Gastrocnemius medialis (tissue), 4 donors: ENCODE results near the gene PKIB. TPM values are rescaled to one million over a fixed set of nuclear protein-coding genes. Genes with fewer than 3 reads are reported as not detected.

Experiments used
- ATAC-seq, 2 donors: fragments of 150-250 bp; one replicate each; pipeline ENCODE4 v1.9.1; 2016
- DNase-seq, 2 donors: peaks; one replicate each; pipeline ENCODE4 v3.0.0-alpha.2; 2019
- H3K27ac ChIP-seq, 4 donors: fragments of 200-600 bp; sonication (generic); 1 replicate in 1 of 4; 2 replicates in 3 of 4; pipeline ENCODE4 v1.5.1; 2016 to 2018; ENCODE audit warnings: mild to moderate bottlenecking in 2 of 4, moderate library complexity in 1 of 4
- H3K27me3 ChIP-seq, 3 donors: fragments of 200-600 bp; sonication (generic) in 2 of 3; 1 replicate in 1 of 3; 2 replicates in 2 of 3; pipeline versions ENCODE4 v1.5.1 to v1.6.0; 2016 to 2019; ENCODE audit warnings: mild to moderate bottlenecking in 1 of 3, moderate library complexity in 1 of 3
- H3K36me3 ChIP-seq, 2 donors: fragments of 200-600 bp; sonication (generic) in 1 of 2; one replicate each; pipeline ENCODE4 v1.5.1; 2017 to 2018
- H3K4me1 ChIP-seq, 2 donors: fragments of 200-600 bp; sonication (generic) in 1 of 2; one replicate each; pipeline ENCODE4 v1.5.1; 2016 to 2017; ENCODE audit warnings: mild to moderate bottlenecking in 2 of 2
- H3K4me3 ChIP-seq, 4 donors: fragments of 200-600 bp; sonication (generic) in 3 of 4; 1 replicate in 1 of 4; 2 replicates in 3 of 4; pipeline ENCODE4 v1.5.1; 2016 to 2019; ENCODE audit warnings: mild to moderate bottlenecking in 2 of 4
- H3K9me3 ChIP-seq, 3 donors: fragments of 200-600 bp; sonication (generic) in 2 of 3; 1 replicate in 1 of 3; 2 replicates in 2 of 3; pipeline ENCODE4 v1.5.1; 2016 to 2019
- CTCF ChIP-seq, 5 experiments: fragments of 450-650 bp in 3 of 5; fragments of 200-600 bp in 2 of 5; sonication (generic) in 2 of 5; IDR thresholded peaks in 4 of 5; conservative IDR thresholded peaks in 1 of 5; 1 replicate in 4 of 5; 2 replicates in 1 of 5; pipeline ENCODE4 v1.5.1; 2016 to 2019; ENCODE audit warnings: antibody characterized with exemption in 5 of 5, mild to moderate bottlenecking in 3 of 5, moderate library complexity in 3 of 5
- POLR2A ChIP-seq, 2 donors: fragments of 450-650 bp; IDR thresholded peaks; one replicate each; pipeline ENCODE4 v1.6.1; 2017; ENCODE audit warnings: antibody characterized with exemption in 2 of 2, mild to moderate bottlenecking in 2 of 2, moderate library complexity in 2 of 2
- in situ Hi-C, 4 donors: fragments of 200-750 bp; cut with MboI; loops; one replicate each; pipeline versions ENCODE4 v1.15.0 to v1.8.0; 2017; ENCODE audit warnings: low sequenced_read_pairs in 4 of 4
- intact Hi-C: fragments of 100-400 bp; cut with DNase I; formaldehyde crosslinking; loops from one replicate; pipeline ENCODE4 v1.15.1; 2023; ENCODE audit warnings: low total_unique reads
- total RNA-seq, 4 donors: library from RNA; depleted of rRNA; stranded (reverse); fragments of >200 nt; gene quantifications; one replicate each; pipeline versions ENCODE4 v1.1.0 to v1.2.3, GENCODE V29; 2016

Gene PKIB
- total RNA-seq, 4 donors from 2014 or later, result 0.64 to 1.1 (median 0.97) TPM

GRCh38 chr6:122622479-122622878, 12.3 kb downstream of the PKIB start:
- Histone ChIP-seq H3K36me3 (no peaks in the 10 kb centered on the region), H3K9me3 (no peaks in the 10 kb centered on the region), H3K27me3 (no peaks in the 10 kb centered on the region), H3K4me3 (no peak overlapping the region), H3K4me1 (no peaks in the 10 kb centered on the region), H3K27ac (no peak overlapping the region)
- in situ Hi-C loops (no loop called here), intact Hi-C loops (no loop called here)
- DNase-seq, result no peak
- TF ChIP-seq CTCF (IDR thresholded peaks at IDR 0.05 in 4 of 5, conservative IDR thresholded peaks at IDR 0.05 in 1 of 5), result no peak
- TF ChIP-seq POLR2A (IDR thresholded peaks at IDR 0.05), result no peak
- ATAC-seq, result no peak

- no peak for ATAC-seq
- TF ChIP-seq CTCF (IDR thresholded peaks at IDR 0.05 in 4 of 5, conservative IDR thresholded peaks at IDR 0.05 in 1 of 5), result no peak
- TF ChIP-seq POLR2A (IDR thresholded peaks at IDR 0.05), result no peak
- Histone ChIP-seq H3K27ac (no peak overlapping the region), H3K36me3 (no peaks in the 10 kb centered on the region), H3K4me3 (no peak overlapping the region), H3K27me3 (no peaks in the 10 kb centered on the region), H3K9me3 (no peaks in the 10 kb centered on the region), H3K4me1 (no peaks in the 10 kb centered on the region)
- in situ Hi-C loops, result no loop called here
- intact Hi-C loops, result no loop called here
- DNase-seq, result no peak
These were observed 13.1 kb downstream of the PKIB start for GRCh38 chr6:122623279-122623678.

DNA sequence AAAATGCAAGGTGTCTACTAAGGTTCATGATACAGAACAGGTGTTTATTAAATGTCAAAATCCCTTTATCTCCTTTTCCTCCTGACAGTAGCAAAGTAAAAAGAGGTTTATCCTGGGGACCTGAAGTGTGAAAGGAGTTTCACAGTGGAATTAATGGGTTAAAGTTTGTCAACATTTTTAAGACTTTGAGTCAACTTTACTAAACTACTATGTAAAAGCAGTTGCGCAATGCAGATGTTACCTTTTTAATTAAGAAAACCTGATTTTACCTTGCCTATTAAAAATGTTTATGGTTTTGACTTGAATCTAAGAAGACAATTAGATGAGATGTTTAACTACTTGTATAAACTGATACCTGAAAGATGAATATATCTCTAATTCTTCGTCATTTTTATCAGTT, 14.6 kb downstream of the PKIB start:
- no peaks in the 10 kb centered on the region for H3K4me1 ChIP-seq
- TF ChIP-seq POLR2A (IDR thresholded peaks at IDR 0.05) (no peak), CTCF (IDR thresholded peaks at IDR 0.05 in 4 of 5, conservative IDR thresholded peaks at IDR 0.05 in 1 of 5) (no peak)
- H3K36me3 ChIP-seq, result no peaks in the 10 kb centered on the region
- no peaks in the 10 kb centered on the region for H3K9me3 ChIP-seq
- DNase-seq, result no peak
- in situ Hi-C loops (no loop called here), intact Hi-C loops (no loop called here)
- no peak overlapping the region for H3K27ac ChIP-seq
- no peak overlapping the region for H3K4me3 ChIP-seq
- no peaks in the 10 kb centered on the region for H3K27me3 ChIP-seq
- ATAC-seq, result no peak

- Histone ChIP-seq H3K27me3 (no peaks in the 10 kb centered on the region), H3K4me1 (no peaks in the 10 kb centered on the region), H3K4me3 (no peak overlapping the region), H3K9me3 (no peaks in the 10 kb centered on the region), H3K36me3 (no peaks in the 10 kb centered on the region), H3K27ac (no peak overlapping the region)
- ATAC-seq (no peak), DNase-seq (no peak)
- in situ Hi-C loops (no loop called here), intact Hi-C loops (no loop called here)
- no peak for TF ChIP-seq POLR2A (IDR thresholded peaks at IDR 0.05)
- TF ChIP-seq CTCF (IDR thresholded peaks at IDR 0.05 in 4 of 5, conservative IDR thresholded peaks at IDR 0.05 in 1 of 5), result no peak
These were observed 18.5 kb downstream of the PKIB start for GRCh38 chr6:122628714-122629113.

DNA sequence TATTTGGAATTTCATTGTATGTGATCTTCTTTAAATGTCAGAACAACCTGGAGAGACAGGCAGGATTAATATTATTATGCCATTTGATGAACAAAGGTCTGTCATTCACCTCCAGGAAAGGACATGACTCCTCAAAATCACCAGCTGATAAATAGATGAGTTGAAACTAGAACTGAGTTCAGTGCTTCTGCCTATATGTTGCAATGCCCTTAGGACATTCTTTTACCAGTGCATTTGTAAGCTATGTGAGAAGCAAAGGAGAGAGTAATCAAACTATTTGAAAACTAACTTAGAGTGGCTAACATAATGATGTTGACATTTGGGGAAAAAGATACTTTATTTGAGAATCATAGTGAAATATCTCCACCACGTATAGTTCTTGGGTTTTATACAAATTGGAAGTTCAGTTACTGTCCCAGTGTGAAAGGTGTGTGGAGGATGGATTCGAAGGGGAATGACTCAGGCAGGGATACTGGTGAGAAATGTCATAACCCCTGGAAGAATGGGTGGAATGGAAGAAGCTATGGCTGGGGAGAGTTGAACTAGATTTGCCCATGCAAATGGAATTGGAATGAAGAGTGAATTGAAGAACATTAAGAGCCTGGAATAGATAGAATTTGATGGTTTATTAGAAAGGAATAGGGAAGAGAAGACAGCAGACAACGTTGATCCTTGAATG, 21.5 kb downstream of the PKIB start:
- H3K4me1 ChIP-seq, result no peaks in the 10 kb centered on the region
- no peak overlapping the region for H3K4me3 ChIP-seq
- intact Hi-C loops, result no loop called here
- no peaks in the 10 kb centered on the region for H3K27me3 ChIP-seq
- in situ Hi-C loops, result no loop called here
- ATAC-seq (no peak), DNase-seq (no peak)
- no peak for TF ChIP-seq CTCF (IDR thresholded peaks at IDR 0.05 in 4 of 5, conservative IDR thresholded peaks at IDR 0.05 in 1 of 5)
- H3K27ac ChIP-seq, result no peak overlapping the region
- H3K36me3 ChIP-seq, result no peaks in the 10 kb centered on the region
- H3K9me3 ChIP-seq, result no peaks in the 10 kb centered on the region
